ENCODE results near the gene ADH7.

DNA sequence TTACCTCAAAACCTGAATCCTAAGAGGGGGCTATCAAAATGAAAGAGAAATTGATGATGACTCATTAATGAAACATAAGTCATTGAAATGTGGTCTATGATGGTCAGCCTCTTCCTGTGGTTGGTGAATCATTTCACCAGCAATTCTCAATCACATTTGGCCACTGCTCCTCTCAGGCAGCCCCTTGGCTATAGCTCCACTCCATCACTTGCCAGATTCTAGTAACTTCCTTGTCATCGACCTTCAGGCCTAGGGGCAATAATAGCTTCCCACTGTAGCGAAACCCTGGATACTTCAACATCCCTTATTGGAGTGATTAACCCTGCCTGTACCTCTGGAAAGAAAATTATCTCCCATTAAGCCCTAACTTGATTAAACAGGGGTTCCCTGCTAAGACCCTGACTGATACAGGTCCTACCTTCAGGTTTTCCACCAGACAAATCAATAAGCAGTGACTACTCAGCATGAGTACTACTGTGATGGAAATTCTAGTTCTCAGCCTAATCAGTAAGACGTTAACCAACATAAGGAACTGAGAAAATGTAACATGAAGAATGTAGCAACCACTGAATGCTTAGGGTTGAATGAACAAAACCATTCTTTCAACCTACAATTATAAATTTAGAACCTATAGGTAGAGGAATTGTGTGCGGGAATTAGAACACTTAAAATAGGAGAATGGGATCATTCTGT lies 30.4 kb downstream of the ADH7 start:
- TF ChIP-seq REST (IDR thresholded peaks at IDR 0.05; ENCODE audit: insufficient read depth in 1 of 2, low read depth in 2 of 2, low read length in 2 of 2) (no peak), SIN3A (IDR thresholded peaks at IDR 0.05; ENCODE audit: borderline replicate concordance, insufficient read depth, low read length) (no peak), TAF1 (IDR thresholded peaks at IDR 0.05; ENCODE audit: borderline replicate concordance, insufficient read depth, low read length) (no peak), POLR2AphosphoS5 (IDR thresholded peaks at IDR 0.05; ENCODE audit: low read depth, low read length) (no peak), FOXP2 (optimal IDR thresholded peaks at IDR 0.05; ENCODE audit: borderline replicate concordance, extremely low read depth, extremely low read length, insufficient read depth) (no peak)
